Esophagus squamous epithelium (tissue), 5 donors: ENCODE measurements around the gene POLR2C. TPM values are rescaled to one million over a fixed set of nuclear protein-coding genes. Genes with fewer than 3 reads are reported as not detected.
"Not testable (repeated sequence)": the region's sequence is repeated elsewhere in the genome, so short reads cannot be mapped to it uniquely, and the experiment has no call there.

Experiments
- DNase-seq: peaks from one replicate; lab custom pipeline; 2025; lab: John Stamatoyannopoulos, UW
- H3K27ac ChIP-seq, 4 donors: fragments of 200-600 bp; sonication (generic); one replicate each; pipeline ENCODE4 v1.5.1; 2016 to 2019; ENCODE audit warnings: mild to moderate bottlenecking in 1 of 4
- H3K27me3 ChIP-seq, 4 donors: fragments of 200-600 bp; sonication (generic); 1 replicate in 3 of 4; 2 replicates in 1 of 4; pipeline versions ENCODE4 v1.5.1 to v1.6.0; 2017 to 2021; ENCODE audit warnings: antibody characterized with exemption in 1 of 4
- H3K36me3 ChIP-seq, 3 donors: fragments of 200-600 bp; sonication (generic); one replicate each; pipeline ENCODE4 v1.5.1; 2016 to 2019
- H3K4me1 ChIP-seq, 3 donors: fragments of 200-600 bp; sonication (generic); one replicate each; pipeline ENCODE4 v1.5.1; 2017 to 2019
- H3K4me3 ChIP-seq, 4 donors: fragments of 200-600 bp; sonication (generic); 1 replicate in 3 of 4; 2 replicates in 1 of 4; pipeline ENCODE4 v1.5.1; 2016 to 2019; ENCODE audit warnings: mild to moderate bottlenecking in 2 of 4, moderate library complexity in 1 of 4
- H3K9me3 ChIP-seq, 3 donors: fragments of 200-600 bp; sonication (generic); one replicate each; pipeline ENCODE4 v1.5.1; 2016 to 2019
- CTCF ChIP-seq, 6 experiments: fragments of 450-650 bp in 4 of 6; fragments of 200-600 bp in 2 of 6; sonication (generic) in 2 of 6; IDR thresholded peaks; one replicate each; pipeline ENCODE4 v1.5.1; 2016 to 2019; ENCODE audit warnings: antibody characterized with exemption in 6 of 6, mild to moderate bottlenecking in 4 of 6, moderate library complexity in 4 of 6
- POLR2A ChIP-seq, 4 donors: fragments of 450-650 bp; IDR thresholded peaks; one replicate each; pipeline ENCODE4 v1.6.1; 2017; ENCODE audit warnings: antibody characterized with exemption in 4 of 4, mild to moderate bottlenecking in 4 of 4, moderate library complexity in 3 of 4
- WGBS, 2 donors: methylation state at CpG; one replicate each; pipeline ENCODE4 v1.1.5; 2018; 5-methylcytosine and 5-hydroxymethylcytosine counted together
- intact Hi-C: fragments of 100-400 bp; cut with DNase I; formaldehyde crosslinking; loops from one replicate; pipeline ENCODE4 v1.15.0; 2022
- total RNA-seq, 4 donors: library from RNA; depleted of rRNA; stranded (reverse); fragments of >200 nt; gene quantifications; one replicate each; pipeline ENCODE4 v1.1.0, GENCODE V29; 2016
- donor health status: DM: yes; HTN: yes; CAD: no.

POLR2C gene
- total RNA-seq, 4 donors from 2014 or later: 58.8 to 86.8 (median 71.1) TPM

DNA sequence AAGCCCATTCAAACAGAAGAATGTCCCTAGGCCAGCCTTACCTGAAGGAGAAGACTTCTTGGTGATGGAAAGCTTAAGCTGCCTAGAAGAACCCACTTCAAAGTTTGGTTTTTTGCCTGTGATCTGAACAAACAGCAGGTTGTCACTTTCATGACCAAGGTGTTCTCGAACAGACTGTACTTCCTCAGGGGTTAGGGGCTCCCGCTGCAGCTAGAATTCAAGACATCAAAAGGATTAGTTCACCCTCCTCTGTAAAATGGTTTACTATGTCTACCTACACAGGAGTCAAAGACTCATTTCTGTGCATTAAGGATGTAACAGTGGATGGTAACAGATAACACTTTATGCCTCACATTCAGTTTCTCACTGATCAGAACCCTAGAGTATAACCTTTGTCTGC is 28.5 kb upstream of the POLR2C start:
- H3K9me3 ChIP-seq: no peaks in the 10 kb centered on the region
- H3K27ac ChIP-seq: no peak overlapping the region
- H3K27me3 ChIP-seq: no peaks in the 10 kb centered on the region
- H3K4me3 ChIP-seq: no peak overlapping the region
- no peak for DNase-seq
- H3K36me3 ChIP-seq: peaks cover 23 to 100% (median 56%) of the 10 kb centered on the region in 3 donors
- TF ChIP-seq POLR2A (IDR thresholded peaks at IDR 0.05) (no peak), CTCF (IDR thresholded peaks at IDR 0.05) (no peak)
- intact Hi-C loops: no loop called here
- H3K4me1 ChIP-seq: no peaks in the 10 kb centered on the region
- WGBS, 2 donors: 94 to 100% methylated on average over 2 of the region's 2 CpGs

DNA sequence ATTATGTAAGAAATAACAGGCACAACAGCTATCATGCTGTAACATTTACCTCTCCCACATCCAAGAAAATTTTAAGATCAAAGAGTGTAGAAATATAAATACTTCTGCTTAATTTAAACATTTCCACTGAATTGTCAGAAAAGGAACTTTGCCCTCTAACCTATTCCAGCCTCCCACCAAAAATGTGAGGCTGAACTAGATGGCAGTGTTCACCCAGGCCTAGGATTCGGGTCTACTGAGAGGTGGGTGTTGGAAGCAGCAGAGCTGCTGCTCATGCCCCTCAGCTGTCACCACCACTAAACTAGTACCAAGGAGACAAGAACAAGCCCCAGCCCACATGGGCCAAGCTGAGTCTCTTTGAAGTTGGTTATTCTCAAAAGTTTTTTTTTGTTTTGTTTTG is 26.6 kb upstream of the POLR2C start:
- no peaks in the 10 kb centered on the region for H3K4me1 ChIP-seq
- H3K27me3 ChIP-seq: no peaks in the 10 kb centered on the region
- TF ChIP-seq POLR2A (IDR thresholded peaks at IDR 0.05) (no peak), CTCF (IDR thresholded peaks at IDR 0.05) (no peak)
- H3K9me3 ChIP-seq: peaks cover 0 to 7% (median 6%) of the 10 kb centered on the region in 3 donors
- no peak overlapping the region for H3K4me3 ChIP-seq
- DNase-seq: no peak
- intact Hi-C loops: no loop called here
- 100% methylated on average over 1 of the region's 1 CpG for WGBS, 2 donors
- H3K27ac ChIP-seq: no peak overlapping the region
- peaks cover 15 to 100% (median 47%) of the 10 kb centered on the region in 3 donors for H3K36me3 ChIP-seq

GRCh38 chr16:57439947-57440346 is 22.5 kb upstream of the POLR2C start:
- H3K9me3 ChIP-seq, H3K4me1 ChIP-seq, H3K27me3 ChIP-seq, H3K27ac ChIP-seq, H3K4me3 ChIP-seq, DNase-seq, intact Hi-C loops: not testable (repeated sequence)
- H3K36me3 ChIP-seq: peaks cover 7 to 74% (median 22%) of the 10 kb centered on the region in 3 donors
- 97 to 99% methylated on average over 8 of the region's 8 CpGs for WGBS, 2 donors

- peaks cover 7 to 68% (median 17%) of the 10 kb centered on the region in 3 donors for H3K36me3 ChIP-seq
- WGBS, 2 donors: 95 to 99% methylated on average over 8 of the region's 8 CpGs
These were observed 21.9 kb upstream of the POLR2C start for GRCh38 chr16:57440551-57440950.

DNA sequence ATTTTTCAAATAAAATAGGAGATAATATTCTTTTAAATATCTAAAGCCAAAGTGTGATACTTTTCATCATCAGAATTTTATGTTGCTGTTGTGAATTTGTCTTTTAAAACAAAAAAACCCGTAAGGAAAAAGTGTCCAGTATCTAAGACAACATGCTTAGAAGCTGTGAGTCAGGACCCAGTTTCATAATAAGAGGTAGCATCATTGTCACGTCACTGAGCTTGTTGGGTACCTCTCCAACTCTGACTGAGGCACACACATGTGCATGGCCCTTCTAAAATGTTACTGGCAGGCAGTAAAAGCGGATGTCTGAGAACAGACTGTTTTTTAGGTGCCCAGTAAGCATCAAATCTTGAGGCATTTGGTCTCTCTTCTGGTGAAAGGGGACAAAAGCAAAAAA is 17.8 kb upstream of the POLR2C start:
- no peak for DNase-seq
- Histone ChIP-seq H3K36me3 (peaks cover 0 to 27% (median 0%) of the 10 kb centered on the region in 3 donors), H3K9me3 (peaks cover 0 to 7% (median 5%) of the 10 kb centered on the region in 3 donors), H3K4me1 (peaks cover 14 to 44% (median 21%) of the 10 kb centered on the region in 3 donors), H3K27me3 (no peaks in the 10 kb centered on the region), H3K4me3 (no peak overlapping the region), H3K27ac (no peak overlapping the region)
- intact Hi-C loops: no loop called here
- WGBS, 2 donors: 58 to 66% methylated on average over 3 of the region's 3 CpGs
- TF ChIP-seq CTCF (IDR thresholded peaks at IDR 0.05) (no peak), POLR2A (IDR thresholded peaks at IDR 0.05) (no peak)

More at GRCh38 chr16:57440551-57440950, 21.9 kb upstream of the POLR2C start:
- H3K27ac ChIP-seq, H3K9me3 ChIP-seq, H3K4me3 ChIP-seq, intact Hi-C loops, DNase-seq, H3K27me3 ChIP-seq: not testable (repeated sequence)
- peaks cover 0 to 11% (median 6%) of the 10 kb centered on the region in 3 donors for H3K4me1 ChIP-seq

DNA sequence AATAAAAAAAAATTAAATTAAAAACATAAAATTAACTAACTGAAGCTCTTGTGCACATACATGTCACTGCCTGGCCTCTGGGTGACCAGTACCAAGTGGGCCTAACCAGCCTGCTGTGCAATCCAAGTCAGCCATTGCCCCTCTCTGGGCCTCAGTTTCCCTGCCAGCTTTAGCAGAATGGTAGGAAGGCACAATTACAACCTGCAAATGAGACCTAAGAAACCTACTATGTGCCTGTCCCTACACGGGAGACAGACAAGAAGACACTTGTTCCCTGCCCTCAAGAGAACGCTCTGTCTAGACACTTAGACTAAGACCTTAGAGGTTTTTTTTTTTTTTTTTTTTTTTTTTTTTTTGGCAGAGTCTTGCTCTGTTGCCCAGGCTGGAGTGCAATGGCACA is 17.0 kb upstream of the POLR2C start:
- no peak for DNase-seq
- peaks cover 14 to 45% (median 21%) of the 10 kb centered on the region in 3 donors for H3K4me1 ChIP-seq
- intact Hi-C loops: no loop called here
- no peak for TF ChIP-seq CTCF (IDR thresholded peaks at IDR 0.05)
- no peak for TF ChIP-seq POLR2A (IDR thresholded peaks at IDR 0.05)
- H3K36me3 ChIP-seq: peaks cover 0 to 19% (median 0%) of the 10 kb centered on the region in 3 donors
- no peak overlapping the region for H3K4me3 ChIP-seq
- no peaks in the 10 kb centered on the region for H3K27me3 ChIP-seq
- 77 to 90% methylated on average over 2 of the region's 2 CpGs for WGBS, 2 donors
- H3K9me3 ChIP-seq: peaks cover 0 to 2% (median 0%) of the 10 kb centered on the region in 3 donors
- no peak overlapping the region for H3K27ac ChIP-seq
